GM03348 (cell line): ENCODE measurements around the gene PTH2.
A peak's percentile ranks its signal among the peaks of the same experiment; 100 is the strongest.
"Not testable (repeated sequence)": the region's sequence is repeated elsewhere in the genome, so short reads cannot be mapped to it uniquely, and the experiment has no call there.

Source experiments
- DNase-seq: peaks from one replicate; pipeline ENCODE4 v3.0.0; 2012; ENCODE audit warnings: low spot score

Gene PTH2

DNA sequence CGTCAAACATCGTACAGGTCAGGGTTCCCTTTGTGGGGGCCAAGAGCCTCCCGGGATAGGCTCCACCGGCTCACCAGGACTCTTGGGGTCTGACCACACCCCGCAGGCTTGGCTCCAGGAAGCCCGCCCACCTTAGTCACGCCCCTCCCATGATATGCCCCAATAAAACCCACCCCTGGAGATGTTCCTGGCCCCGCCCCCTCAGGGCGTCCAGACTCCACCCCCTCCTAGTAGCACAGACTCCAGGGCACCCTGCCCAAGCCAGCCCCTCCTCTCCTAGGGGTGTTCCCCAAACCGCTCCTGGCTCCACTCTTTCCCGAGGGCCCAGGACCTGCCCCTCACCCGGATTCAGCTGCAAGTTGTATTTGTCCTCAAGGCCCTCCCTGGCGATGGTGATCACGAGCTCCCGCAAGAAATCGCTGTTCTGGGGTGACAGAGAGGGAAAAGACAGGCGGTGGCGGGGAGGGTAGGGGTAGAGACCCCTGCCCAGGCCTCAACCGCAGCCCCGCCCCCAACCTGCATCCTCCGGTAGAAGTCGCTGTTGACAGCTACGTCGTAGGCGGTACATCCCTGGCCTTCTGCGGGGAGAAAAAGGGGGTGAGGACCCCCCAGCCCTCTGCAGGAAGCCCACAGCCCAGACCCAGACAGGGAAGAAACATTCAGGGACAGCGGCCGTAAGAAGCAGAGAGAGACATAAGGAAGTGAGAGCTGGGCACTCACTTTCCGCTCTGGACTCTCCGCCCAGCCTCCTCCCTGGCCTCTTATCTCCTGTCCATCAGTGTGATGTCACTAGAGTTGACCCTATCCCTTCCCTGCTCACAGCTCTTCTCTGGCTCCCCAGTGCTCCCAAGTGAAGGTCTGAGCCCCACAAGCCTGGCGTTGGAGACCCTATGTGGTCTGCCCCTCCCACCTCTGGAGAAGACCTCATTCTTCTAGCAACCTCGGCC is 24.5 kb upstream of the PTH2 start:
- no peak for DNase-seq

- no peak for DNase-seq
These were observed 22.8 kb upstream of the PTH2 start for GRCh38 chr19:49445997-49446396.

DNA sequence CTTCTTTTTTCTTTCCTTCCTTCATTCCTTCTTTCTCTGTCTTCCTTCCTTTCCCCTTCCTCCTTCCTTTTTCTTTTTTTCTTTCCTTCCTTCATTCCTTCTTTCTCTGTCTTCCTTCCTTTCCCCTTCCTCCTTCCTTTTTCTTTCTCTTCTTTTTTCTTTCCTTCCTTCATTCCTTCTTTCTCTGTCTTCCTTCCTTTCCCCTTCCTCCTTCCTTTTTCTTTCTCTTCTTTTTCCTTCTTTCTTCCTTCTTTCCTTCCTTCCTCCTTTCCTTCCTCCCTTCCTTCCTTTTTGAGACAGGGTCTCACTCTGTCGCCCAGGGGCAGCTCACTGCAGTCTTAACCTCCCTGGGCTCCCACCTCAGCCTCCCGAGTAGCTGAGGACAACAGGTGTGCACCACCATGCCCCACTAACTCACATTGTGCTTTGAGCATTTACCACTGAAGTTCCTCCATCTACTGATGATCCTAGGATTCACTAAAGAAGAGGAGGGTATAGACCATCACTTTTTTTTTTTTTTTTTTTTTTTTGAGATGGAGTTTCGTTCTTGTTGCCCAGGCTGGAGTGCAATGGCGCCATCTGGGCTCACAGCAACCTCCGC is 21.0 kb upstream of the PTH2 start:
- DNase-seq = not testable (repeated sequence)

DNA sequence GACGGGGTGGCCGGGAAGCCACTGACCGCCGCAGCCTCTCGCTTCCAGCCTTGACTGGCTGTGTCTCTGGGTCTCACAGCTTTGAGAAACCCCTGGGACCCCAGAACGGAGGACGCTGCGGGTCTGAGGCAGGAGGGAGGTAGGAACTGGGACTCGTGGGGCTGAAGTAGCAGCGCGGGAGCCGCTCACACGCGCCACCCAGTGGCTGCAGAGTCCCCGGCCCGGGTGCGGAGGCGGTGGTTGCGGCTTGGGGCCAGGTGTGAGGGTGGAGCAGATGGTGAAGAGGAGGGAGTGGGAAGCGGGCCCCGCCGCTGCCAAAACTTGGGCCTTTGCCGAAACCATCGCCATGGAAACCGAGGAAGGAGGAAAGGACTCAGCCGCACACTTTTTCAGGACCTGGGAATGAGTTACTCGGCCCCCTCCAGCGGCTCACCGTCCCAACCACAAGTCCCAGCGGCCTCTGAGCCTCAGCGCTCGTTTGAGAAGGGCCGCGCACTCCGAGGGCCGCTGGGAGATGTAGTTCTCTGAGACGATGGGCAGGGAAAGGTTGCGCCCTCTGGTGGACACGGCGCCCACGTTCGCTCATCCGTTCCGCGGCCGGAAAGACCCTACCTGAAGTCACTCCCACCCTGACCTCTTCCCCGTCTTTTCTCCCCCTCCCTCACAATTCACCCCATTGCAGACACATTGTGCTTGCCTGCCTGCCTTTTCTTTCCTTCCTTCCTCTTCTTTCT is 20.3 kb upstream of the PTH2 start:
- DNase-seq = peak; percentile 95

- DNase-seq = peak; percentile 93
These were observed 19.6 kb upstream of the PTH2 start for GRCh38 chr19:49442771-49443365.

- DNase-seq = no peak
These were observed 19.1 kb upstream of the PTH2 start for GRCh38 chr19:49442354-49442753.

- no peak for DNase-seq
These were observed 18.7 kb upstream of the PTH2 start for GRCh38 chr19:49441960-49442350.

DNA sequence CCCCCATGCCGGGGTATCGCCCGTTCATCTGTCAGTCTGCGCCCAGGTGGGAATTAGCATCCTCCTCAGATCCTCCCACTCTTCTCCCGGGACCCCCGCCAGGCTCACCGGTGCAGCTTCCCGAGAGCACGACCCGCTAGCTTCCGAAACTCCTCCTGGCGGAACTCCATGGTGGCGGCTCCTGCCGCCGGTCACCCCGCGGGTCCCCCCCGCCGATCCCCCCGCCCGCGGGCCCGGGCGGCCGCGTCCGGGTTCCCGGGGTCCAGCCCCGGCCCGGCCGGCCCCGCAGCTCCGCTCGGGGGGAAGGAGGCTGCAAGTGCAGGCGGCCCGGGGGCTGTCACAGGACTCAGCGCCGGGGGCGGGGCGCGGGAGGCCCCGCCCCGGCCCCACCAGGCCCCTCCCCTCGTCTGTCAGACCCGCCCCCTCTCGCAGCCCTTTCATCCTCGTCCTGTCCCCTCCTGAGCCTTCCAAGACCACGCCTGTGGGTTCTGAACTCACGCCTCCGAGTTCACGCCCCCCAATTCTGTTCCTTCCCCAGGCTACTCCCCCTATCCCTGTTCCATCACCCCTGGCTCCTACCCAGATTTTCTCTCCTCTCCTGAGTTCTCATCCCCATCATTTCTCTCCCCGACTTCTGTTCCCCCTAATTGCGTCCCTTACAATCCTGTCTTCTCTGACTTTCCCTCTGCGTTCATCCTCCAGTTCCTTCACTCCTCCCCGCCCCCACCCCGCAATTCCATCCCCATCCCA is 18.1 kb upstream of the PTH2 start, which contains the start of gene SLC17A7:
Gene SLC17A7, minus strand, starts transcription at position 318 of the 750 bp plus-strand sequence. Its CDS starts 148 bp downstream, at position 170.
- DNase-seq = peak; percentile 66

- no peak for DNase-seq
These were observed 17.4 kb upstream of the PTH2 start for GRCh38 chr19:49440439-49441209.

DNA sequence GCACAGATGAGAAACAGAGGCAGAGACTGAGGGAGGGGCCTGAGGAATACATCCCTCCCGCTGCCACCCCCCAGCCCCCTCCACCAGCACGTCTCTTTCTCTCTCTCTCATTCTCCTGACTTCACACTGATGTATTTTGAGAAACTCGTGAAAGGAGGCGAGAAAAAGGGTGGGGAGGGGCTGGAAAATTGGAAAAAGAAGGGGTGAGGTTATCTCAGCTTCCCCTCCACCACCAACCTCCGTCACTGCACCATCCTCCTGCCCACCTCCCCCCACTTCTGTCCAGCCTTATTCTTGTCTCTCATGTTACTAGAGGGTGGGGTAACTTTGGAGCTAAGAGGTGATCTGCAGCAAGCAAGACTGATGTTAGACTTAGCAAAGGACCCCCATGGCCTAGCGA is 16.6 kb upstream of the PTH2 start:
- no peak for DNase-seq

GRCh38 chr19:49438261-49438660 is 15.0 kb upstream of the PTH2 start:
- DNase-seq = no peak

GRCh38 chr19:49437231-49437630 is 14.0 kb upstream of the PTH2 start:
- DNase-seq = no peak

GRCh38 chr19:49436381-49437017 is 13.3 kb upstream of the PTH2 start:
- no peak for DNase-seq

DNA sequence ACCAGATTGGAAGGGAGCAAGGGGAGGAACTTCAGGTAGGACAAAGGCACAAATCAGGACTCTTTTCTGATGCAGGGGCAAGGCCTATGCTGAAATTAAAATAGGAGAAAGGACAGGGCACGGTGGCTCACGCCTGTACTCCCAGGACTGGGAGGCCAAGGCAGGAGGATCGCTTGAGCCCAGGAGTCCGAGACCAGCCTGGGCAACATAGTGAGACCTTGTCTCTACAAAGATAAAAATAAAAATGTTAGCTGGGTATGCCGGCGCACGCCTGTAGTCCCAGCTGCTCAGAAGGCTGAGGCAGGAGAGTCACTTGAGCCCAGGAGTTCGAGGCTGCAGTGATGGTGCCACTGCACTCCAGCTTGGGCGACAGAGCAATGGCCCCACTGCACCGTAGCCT is 12.4 kb upstream of the PTH2 start:
- no peak for DNase-seq

DNA sequence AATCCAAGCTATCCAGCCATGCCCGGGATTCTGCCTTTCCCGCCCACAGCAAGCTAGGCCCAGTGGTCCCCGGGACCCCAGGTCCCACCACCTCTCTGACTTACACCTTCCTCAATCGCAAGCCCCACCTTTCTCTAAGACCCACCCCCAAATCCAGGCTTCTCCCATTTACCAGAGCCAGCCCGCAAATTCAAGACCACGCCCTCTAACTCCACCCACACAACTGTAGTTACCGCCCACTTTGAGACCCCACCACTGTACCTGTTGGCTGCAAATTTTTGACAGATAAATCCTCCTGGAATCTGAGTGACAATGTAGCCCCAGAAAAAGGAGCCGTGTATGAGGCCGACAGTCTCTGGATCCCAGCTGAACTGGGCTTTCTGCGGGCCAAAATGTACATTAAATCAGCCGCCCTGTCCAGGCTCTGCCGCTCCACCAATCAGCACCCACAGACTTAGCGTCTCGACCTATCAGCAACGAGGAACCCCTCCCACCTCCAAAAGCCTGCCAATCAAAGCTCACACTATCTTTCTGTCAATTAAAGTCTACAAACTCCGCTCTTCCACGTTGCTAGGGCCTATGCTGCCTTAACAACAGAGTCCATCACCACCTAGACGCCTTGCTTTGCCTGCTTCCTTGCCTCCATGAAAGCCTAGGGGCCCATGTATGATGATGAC is 11.8 kb upstream of the PTH2 start:
- DNase-seq = no peak

- DNase-seq = no peak
These were observed 10.1 kb upstream of the PTH2 start for GRCh38 chr19:49433240-49433901.

- no peak for DNase-seq
These were observed 9.2 kb upstream of the PTH2 start for GRCh38 chr19:49432141-49433073.

DNA sequence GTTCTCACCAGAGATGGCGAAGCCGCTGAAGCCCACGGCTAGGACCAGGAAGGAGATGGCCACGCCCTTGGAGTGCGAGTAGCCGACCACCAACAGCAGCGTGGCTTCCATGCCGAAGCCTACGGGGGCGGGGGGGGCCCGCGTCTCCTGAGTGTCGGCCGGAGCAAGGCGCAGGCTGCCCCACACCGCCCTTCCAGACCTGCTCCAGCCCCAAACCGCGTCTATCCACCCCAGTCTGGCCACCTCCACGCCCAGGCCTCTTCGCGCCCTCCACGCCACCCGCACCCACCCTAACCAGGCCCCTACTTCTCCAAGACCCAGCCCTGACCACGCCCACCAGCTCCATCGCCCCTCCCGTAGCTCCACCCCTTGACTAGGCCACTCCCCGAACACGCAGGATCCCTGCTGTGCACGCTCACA is 8.1 kb upstream of the PTH2 start:
- DNase-seq = no peak
